ENCODE data around the gene GOLGA8R. TPM values are rescaled to one million over a fixed set of nuclear protein-coding genes. Genes with fewer than 3 reads are reported as not detected.
"Not testable (repeated sequence)": the region's sequence is repeated elsewhere in the genome, so short reads cannot be mapped to it uniquely, and the experiment has no call there.

The GOLGA8R gene
- total and polyA plus RNA-seq, 4 experiments from 2014 or later = 0.06 to 4.6 (median 4.2) TPM; not detected in 1

DNA sequence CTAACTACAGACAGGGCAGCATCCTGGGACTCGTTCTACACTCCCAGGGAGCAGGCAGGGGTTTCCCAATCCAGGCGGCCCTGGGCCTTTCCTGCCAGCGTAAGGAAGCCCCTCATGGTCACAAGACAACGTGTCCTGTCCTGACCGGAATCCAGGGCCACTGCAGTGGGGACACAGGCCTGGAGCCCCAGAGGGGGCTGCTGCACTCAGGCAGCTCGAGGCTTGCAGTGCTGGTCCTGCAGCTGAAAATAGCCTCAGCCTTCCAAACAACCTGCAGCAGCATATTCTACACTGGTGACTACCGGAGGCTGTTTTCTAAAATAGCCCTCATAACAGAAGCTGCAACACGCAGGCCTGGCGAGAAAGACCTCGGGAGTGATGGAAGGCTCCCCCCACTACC, 39.2 kb downstream of the GOLGA8R start:
- H3K4me1 Mint-ChIP-seq; DNase-seq; H3K27ac ChIP-seq (ENCODE audit: low read depth, low read length); H3K36me3 ChIP-seq (ENCODE audit: insufficient read depth, low read length); H3K9me3 ChIP-seq (ENCODE audit: control insufficient read depth in 1 of 2, low read length in 2 of 2); H3K36me3 Mint-ChIP-seq; H3K4me3 ChIP-seq (ENCODE audit: low read length in 2 of 2); CTCF ChIA-PET (ENCODE audit: partially characterized antibody); intact Hi-C loops (cut with micrococcal nuclease); H3K4me3 Mint-ChIP-seq; POLR2A ChIA-PET (ENCODE audit: partially characterized antibody); H3K4me1 ChIP-seq (ENCODE audit: insufficient read depth, low read length); H3K27me3 ChIP-seq (ENCODE audit: insufficient read depth, low read length); H3K9me3 Mint-ChIP-seq; H3K27ac Mint-ChIP-seq; H3K27me3 Mint-ChIP-seq: not testable (repeated sequence)

GRCh38 chr15:30368271-30368670, 45.8 kb downstream of the GOLGA8R start:
- H3K4me1 ChIP-seq (ENCODE audit: insufficient read depth, low read length); H3K9me3 ChIP-seq (ENCODE audit: control insufficient read depth in 1 of 2, low read length in 2 of 2); H3K4me3 Mint-ChIP-seq; H3K36me3 ChIP-seq (ENCODE audit: insufficient read depth, low read length); H3K27ac Mint-ChIP-seq; H3K27me3 ChIP-seq (ENCODE audit: insufficient read depth, low read length); H3K9me3 Mint-ChIP-seq; H3K27me3 Mint-ChIP-seq; H3K36me3 Mint-ChIP-seq; H3K27ac ChIP-seq (ENCODE audit: low read depth, low read length); intact Hi-C loops (cut with micrococcal nuclease); H3K4me1 Mint-ChIP-seq; H3K4me3 ChIP-seq (ENCODE audit: low read length in 2 of 2); DNase-seq; CTCF ChIA-PET (ENCODE audit: partially characterized antibody); POLR2A ChIA-PET (ENCODE audit: partially characterized antibody): not testable (repeated sequence)

- H3K27me3 Mint-ChIP-seq; intact Hi-C loops (cut with micrococcal nuclease); H3K27ac ChIP-seq (ENCODE audit: low read depth, low read length); H3K9me3 Mint-ChIP-seq; H3K9me3 ChIP-seq (ENCODE audit: control insufficient read depth in 1 of 2, low read length in 2 of 2); H3K4me3 Mint-ChIP-seq; POLR2A ChIA-PET (ENCODE audit: partially characterized antibody); H3K27ac Mint-ChIP-seq; H3K4me1 Mint-ChIP-seq; H3K36me3 ChIP-seq (ENCODE audit: insufficient read depth, low read length); H3K4me3 ChIP-seq (ENCODE audit: low read length in 2 of 2); H3K36me3 Mint-ChIP-seq; CTCF ChIA-PET (ENCODE audit: partially characterized antibody); H3K27me3 ChIP-seq (ENCODE audit: insufficient read depth, low read length); H3K4me1 ChIP-seq (ENCODE audit: insufficient read depth, low read length): not testable (repeated sequence)
- DNase-seq = peak in 1 of 5 donors; percentile 8
Measured at GRCh38 chr15:30367246-30367645, 46.8 kb downstream of the GOLGA8R start.

DNA sequence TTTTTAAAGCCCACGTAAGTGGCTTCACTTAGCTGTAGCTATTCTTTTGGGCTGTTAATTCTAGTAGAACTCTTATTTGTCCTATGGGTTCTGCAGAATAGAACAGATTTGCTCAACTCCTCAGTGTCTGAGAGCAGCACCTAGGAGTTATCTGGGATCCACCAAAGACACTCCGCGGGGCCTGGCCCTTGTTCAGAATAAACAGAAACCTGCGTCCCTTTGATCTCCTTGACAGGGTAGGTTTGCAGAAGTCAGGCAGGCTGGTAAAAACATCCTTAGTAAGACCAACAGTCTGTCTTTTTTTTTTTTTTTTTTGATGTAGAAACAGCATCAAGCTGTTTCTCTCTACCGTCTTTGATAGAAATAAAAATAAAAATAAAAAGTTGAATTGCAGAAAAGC, 52.7 kb downstream of the GOLGA8R start:
- H3K4me3 Mint-ChIP-seq; H3K27me3 Mint-ChIP-seq; H3K4me1 Mint-ChIP-seq; H3K4me1 ChIP-seq (ENCODE audit: insufficient read depth, low read length); H3K36me3 Mint-ChIP-seq; H3K9me3 ChIP-seq (ENCODE audit: control insufficient read depth in 1 of 2, low read length in 2 of 2); DNase-seq; intact Hi-C loops (cut with micrococcal nuclease); POLR2A ChIA-PET (ENCODE audit: partially characterized antibody); H3K27me3 ChIP-seq (ENCODE audit: insufficient read depth, low read length); H3K36me3 ChIP-seq (ENCODE audit: insufficient read depth, low read length); H3K27ac ChIP-seq (ENCODE audit: low read depth, low read length); CTCF ChIA-PET (ENCODE audit: partially characterized antibody); H3K27ac Mint-ChIP-seq; H3K9me3 Mint-ChIP-seq; H3K4me3 ChIP-seq (ENCODE audit: low read length in 2 of 2): not testable (repeated sequence)

DNA sequence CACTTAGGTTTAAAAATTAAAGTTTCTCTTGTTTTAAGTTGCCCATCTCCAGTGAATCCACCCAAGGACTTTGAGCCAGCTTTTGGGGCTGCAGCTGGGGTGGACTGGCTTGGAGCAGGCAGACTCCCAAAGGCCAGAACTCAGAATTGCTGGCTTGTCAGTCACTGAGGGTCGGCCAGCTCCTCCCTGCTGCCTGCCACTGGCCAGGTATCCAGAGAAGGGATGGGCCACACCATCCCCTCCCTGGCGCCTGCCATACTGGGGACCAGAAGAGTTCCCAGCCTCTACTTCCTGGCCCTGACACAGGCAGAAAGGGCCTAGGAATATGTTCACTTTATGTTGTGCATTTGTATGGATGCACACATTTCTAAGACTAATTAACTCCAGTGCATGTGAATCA, 53.1 kb downstream of the GOLGA8R start:
- intact Hi-C loops (cut with micrococcal nuclease); H3K4me3 ChIP-seq (ENCODE audit: low read length in 2 of 2); H3K27ac Mint-ChIP-seq; H3K4me1 Mint-ChIP-seq; POLR2A ChIA-PET (ENCODE audit: partially characterized antibody); DNase-seq; H3K36me3 ChIP-seq (ENCODE audit: insufficient read depth, low read length); H3K9me3 ChIP-seq (ENCODE audit: control insufficient read depth in 1 of 2, low read length in 2 of 2); H3K4me1 ChIP-seq (ENCODE audit: insufficient read depth, low read length); H3K36me3 Mint-ChIP-seq; H3K9me3 Mint-ChIP-seq; CTCF ChIA-PET (ENCODE audit: partially characterized antibody); H3K4me3 Mint-ChIP-seq; H3K27me3 ChIP-seq (ENCODE audit: insufficient read depth, low read length); H3K27ac ChIP-seq (ENCODE audit: low read depth, low read length); H3K27me3 Mint-ChIP-seq: not testable (repeated sequence)

- H3K9me3 ChIP-seq (ENCODE audit: control insufficient read depth in 1 of 2, low read length in 2 of 2); CTCF ChIA-PET (ENCODE audit: partially characterized antibody); intact Hi-C loops (cut with micrococcal nuclease): not testable (repeated sequence)
Measured at GRCh38 chr15:30355043-30355442, 59.0 kb downstream of the GOLGA8R start.

More at GRCh38 chr15:30355043-30355442, 59.0 kb downstream of the GOLGA8R start:
- H3K4me1 Mint-ChIP-seq; H3K9me3 Mint-ChIP-seq; H3K4me3 Mint-ChIP-seq; H3K27ac ChIP-seq (ENCODE audit: low read depth, low read length); H3K4me1 ChIP-seq (ENCODE audit: insufficient read depth, low read length); H3K36me3 Mint-ChIP-seq; H3K27me3 Mint-ChIP-seq; POLR2A ChIA-PET (ENCODE audit: partially characterized antibody); H3K27ac Mint-ChIP-seq; H3K27me3 ChIP-seq (ENCODE audit: insufficient read depth, low read length); H3K36me3 ChIP-seq (ENCODE audit: insufficient read depth, low read length); H3K4me3 ChIP-seq (ENCODE audit: low read length in 2 of 2): not testable (repeated sequence)
- peak in 1 of 5 donors; percentile 32 for DNase-seq

Other genes with a start within 250 kb of the GOLGA8R start
- gene CHRFAM7A, start 20.7 kb downstream of the GOLGA8R start, total RNA-seq = under 1 TPM in 1 of 2 experiments, not detected in 1; 0.33 TPM
- gene CHRFAM7A, start 20.7 kb downstream of the GOLGA8R start, polyA plus RNA-seq = not detected
- 1 to 10 TPM in 1 of 2 experiments, not detected in 1; 2.1 TPM for gene GOLGA8Q, start 137.8 kb upstream of the GOLGA8R start, total RNA-seq
- gene GOLGA8Q, start 137.8 kb upstream of the GOLGA8R start, polyA plus RNA-seq = not detected
- not detected for gene GOLGA8H, start 189.8 kb upstream of the GOLGA8R start, total RNA-seq
- not detected for gene GOLGA8H, start 189.8 kb upstream of the GOLGA8R start, polyA plus RNA-seq